Measurements from ENCODE around the gene DDIT3.

DDIT3 gene

GRCh38 chr12:57479376-57480115 lies 40.8 kb downstream of the DDIT3 start, which contains the start of gene ARHGAP9:
TSS of gene ARHGAP9 (minus strand) at chr12:57479866. CDS start at chr12:57479406, 460 bp downstream.
- no peak for DNase-seq

- DNase-seq = no peak
These were observed 41.3 kb downstream of the DDIT3 start for GRCh38 chr12:57479043-57479375.

GRCh38 chr12:57477710-57478681 lies 42.3 kb downstream of the DDIT3 start:
- no peak for DNase-seq

- no peak for DNase-seq
These were observed 43.2 kb downstream of the DDIT3 start for GRCh38 chr12:57476993-57477709.

- DNase-seq = no peak
These were observed 43.9 kb downstream of the DDIT3 start for GRCh38 chr12:57476162-57476992.

- no peak for DNase-seq
These were observed 44.8 kb downstream of the DDIT3 start for GRCh38 chr12:57475271-57476161.

- peak; percentile 46 for DNase-seq
These were observed 45.5 kb downstream of the DDIT3 start for GRCh38 chr12:57474862-57475261.

- DNase-seq = no peak
These were observed 45.9 kb downstream of the DDIT3 start for GRCh38 chr12:57474430-57474829.

- DNase-seq = no peak
These were observed 46.4 kb downstream of the DDIT3 start for GRCh38 chr12:57473886-57474285.

- no peak for DNase-seq
These were observed 46.9 kb downstream of the DDIT3 start for GRCh38 chr12:57473392-57473791.

GRCh38 chr12:57472391-57472790 lies 47.9 kb downstream of the DDIT3 start:
- no peak for DNase-seq

GRCh38 chr12:57471661-57472060 lies 48.7 kb downstream of the DDIT3 start:
- no peak for DNase-seq

- DNase-seq = no peak
These were observed 49.2 kb downstream of the DDIT3 start for GRCh38 chr12:57470970-57471656.

- DNase-seq = no peak
These were observed 49.9 kb downstream of the DDIT3 start for GRCh38 chr12:57470286-57470969.

- no peak for DNase-seq
These were observed 50.8 kb downstream of the DDIT3 start for GRCh38 chr12:57469296-57470164.

- no peak for DNase-seq
These were observed 52.4 kb downstream of the DDIT3 start for GRCh38 chr12:57467915-57468314.

GRCh38 chr12:57467212-57467874 lies 53.0 kb downstream of the DDIT3 start:
- DNase-seq = no peak

All from NCI-H2107 (cell line).